PC-3 (cell line): Measurements from ENCODE around the gene KIAA0513.

Experiments
- EZH2phosphoT487 ChIP-seq: fragments of 300-600 bp; sonication (generic); IDR thresholded peaks from 2 replicates; pipeline ENCODE4 v1.6.1; 2018; ENCODE audit warnings: mild to moderate bottlenecking, antibody characterized with exemption, low read length, borderline replicate concordance
- TF ChIP-seq, protein P1 (sequence below): fragments of 300-600 bp; sonication (generic); conservative IDR thresholded peaks from 2 replicates; pipeline ENCODE4 v1.5.1; 2017; ENCODE audit warnings: antibody characterized with exemption, low read depth, mild to moderate bottlenecking, low read length

DNA sequence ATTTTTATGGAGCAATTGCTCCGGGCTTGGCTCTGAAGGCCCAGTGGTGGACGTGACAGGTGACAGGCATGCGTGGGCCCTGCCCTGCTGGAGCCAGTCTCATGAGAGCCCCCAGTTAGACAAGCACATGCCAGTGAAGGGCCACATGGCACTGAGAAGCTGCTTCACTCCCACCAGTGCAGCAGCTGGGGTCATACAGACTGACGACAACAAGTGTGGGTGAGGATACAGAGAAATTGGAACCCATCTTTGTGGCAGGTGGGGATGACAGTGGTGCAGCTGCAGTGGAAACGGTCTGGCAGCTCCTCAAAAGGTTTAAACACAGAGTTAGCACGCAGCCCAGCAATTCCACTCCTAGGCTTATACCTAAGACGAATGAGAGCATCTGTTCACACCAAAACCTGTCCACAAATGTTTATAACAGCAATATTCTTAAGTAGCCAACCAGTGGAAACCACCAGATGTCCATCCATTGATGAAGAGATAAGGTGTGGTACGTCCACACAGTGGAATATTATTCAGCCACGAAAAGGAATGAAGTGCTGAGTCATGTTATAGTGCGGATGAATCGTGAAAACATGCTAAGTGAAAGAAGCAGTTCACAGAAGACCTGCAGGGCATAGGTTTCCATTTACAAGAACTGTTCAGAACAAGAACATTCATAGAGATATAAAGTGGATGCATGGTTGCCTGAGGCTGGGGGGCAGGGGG, 97.2 kb downstream of the KIAA0513 start:
- TF ChIP-seq, protein P1, sequence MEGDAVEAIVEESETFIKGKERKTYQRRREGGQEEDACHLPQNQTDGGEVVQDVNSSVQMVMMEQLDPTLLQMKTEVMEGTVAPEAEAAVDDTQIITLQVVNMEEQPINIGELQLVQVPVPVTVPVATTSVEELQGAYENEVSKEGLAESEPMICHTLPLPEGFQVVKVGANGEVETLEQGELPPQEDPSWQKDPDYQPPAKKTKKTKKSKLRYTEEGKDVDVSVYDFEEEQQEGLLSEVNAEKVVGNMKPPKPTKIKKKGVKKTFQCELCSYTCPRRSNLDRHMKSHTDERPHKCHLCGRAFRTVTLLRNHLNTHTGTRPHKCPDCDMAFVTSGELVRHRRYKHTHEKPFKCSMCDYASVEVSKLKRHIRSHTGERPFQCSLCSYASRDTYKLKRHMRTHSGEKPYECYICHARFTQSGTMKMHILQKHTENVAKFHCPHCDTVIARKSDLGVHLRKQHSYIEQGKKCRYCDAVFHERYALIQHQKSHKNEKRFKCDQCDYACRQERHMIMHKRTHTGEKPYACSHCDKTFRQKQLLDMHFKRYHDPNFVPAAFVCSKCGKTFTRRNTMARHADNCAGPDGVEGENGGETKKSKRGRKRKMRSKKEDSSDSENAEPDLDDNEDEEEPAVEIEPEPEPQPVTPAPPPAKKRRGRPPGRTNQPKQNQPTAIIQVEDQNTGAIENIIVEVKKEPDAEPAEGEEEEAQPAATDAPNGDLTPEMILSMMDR = no peak
- TF ChIP-seq EZH2phosphoT487 = no peak
